H1 (cell line): ENCODE results near the gene SSPN. TPM values are rescaled to one million over a fixed set of nuclear protein-coding genes. Genes with fewer than 3 reads are reported as not detected.

Source experiments
- CTCF ChIA-PET: fragments of 300-600 bp; sonication (Branson Sonifier 250); formaldehyde crosslinking; loops from one replicate; lab custom pipeline; 2021; ENCODE audit not compliant: partially characterized antibody; lab: Charles Lee
- POLR2A ChIA-PET: fragments of 300-600 bp; sonication (Branson Sonifier 250); formaldehyde crosslinking; loops from one replicate; lab custom pipeline; 2021; ENCODE audit warnings: inconsistent platforms; ENCODE audit not compliant: partially characterized antibody; lab: Charles Lee
- DNase-seq, 2 experiments: peaks; one replicate each; pipeline versions ENCODE4 v3.0.0 to v3.0.0-alpha.2; 2010 to 2022; ENCODE audit warnings: low spot score in 2 of 2, low read depth in 1 of 2, mixed read lengths in 1 of 2
- FAIRE-seq: peaks from 2 replicates; lab custom pipeline; 2011; peaks lifted over from hg19 to GRCh38; lab: Jason Lieb, UNC
- H2AFZ ChIP-seq: 2 replicates; pipeline ENCODE4 v1.8.1; 2012; ENCODE audit warnings: low read length, inconsistent platforms
- H2AK5ac ChIP-seq: 2 replicates; pipeline ENCODE4 v1.6.1; 2013; ENCODE audit warnings: low read depth, low read length
- H2BK120ac ChIP-seq: replicated peaks from 2 replicates; pipeline ENCODE3; 2013; ENCODE audit warnings: low read depth, low read length, inconsistent platforms
- H2BK12ac ChIP-seq: 2 replicates; pipeline ENCODE4 v1.6.1; 2013; ENCODE audit warnings: low read depth, low read length
- H2BK15ac ChIP-seq: 2 replicates; pipeline ENCODE4 v1.6.1; 2013; ENCODE audit warnings: low read length
- H2BK20ac ChIP-seq: 2 replicates; pipeline ENCODE4 v1.6.1; 2013; ENCODE audit warnings: low read length
- H2BK5ac ChIP-seq: 2 replicates; pipeline ENCODE4 v1.6.1; 2013; ENCODE audit warnings: low read depth, low read length
- H3K14ac ChIP-seq: 2 replicates; pipeline ENCODE4 v1.6.1; 2013; ENCODE audit warnings: inconsistent platforms; ENCODE audit not compliant: insufficient read length
- H3K18ac ChIP-seq: 2 replicates; pipeline ENCODE4 v1.6.1; 2013; ENCODE audit warnings: low read length; ENCODE audit errors: extremely low read depth
- H3K23ac ChIP-seq: 2 replicates; pipeline ENCODE4 v1.6.1; 2013; ENCODE audit warnings: inconsistent platforms; ENCODE audit not compliant: insufficient read length
- H3K23me2 ChIP-seq: 2 replicates; pipeline ENCODE4 v1.6.1; 2013; ENCODE audit warnings: low read depth, low read length
- H3K27ac ChIP-seq: 2 replicates; pipeline ENCODE4 v1.6.1; 2011; ENCODE audit warnings: low read depth, low read length, inconsistent platforms
- H3K27me3 ChIP-seq, 4 experiments: replicated peaks in 1 of 4; 1 replicate in 1 of 4; 2 replicates in 3 of 4; pipeline versions ENCODE4 v1.6.1 to v1.8.1; 2011 to 2013; ENCODE audit warnings: low read length in 3 of 4, mild to moderate bottlenecking in 3 of 4, inconsistent platforms in 2 of 4, mixed read lengths in 2 of 4, moderate library complexity in 1 of 4; ENCODE audit not compliant: control insufficient read depth in 3 of 4, insufficient read depth in 3 of 4; ENCODE audit errors: extremely low read depth in 1 of 4
- H3K36me3 ChIP-seq, 4 experiments: 2 replicates each; pipeline versions ENCODE4 v1.6.1 to v1.8.1; 2011 to 2013; ENCODE audit warnings: mild to moderate bottlenecking in 4 of 4, low read length in 3 of 4, moderate library complexity in 2 of 4, control low read depth in 1 of 4, inconsistent platforms in 1 of 4; ENCODE audit not compliant: insufficient read depth in 4 of 4, control insufficient read depth in 2 of 4
- H3K4ac ChIP-seq: replicated peaks from 2 replicates; pipeline ENCODE3; 2013; ENCODE audit warnings: low read length, low read depth, mixed read lengths, inconsistent platforms; ENCODE audit not compliant: insufficient read length
- H3K4me1 ChIP-seq, 4 experiments: replicated peaks in 1 of 4; 1 replicate in 1 of 4; 2 replicates in 3 of 4; pipeline versions ENCODE4 v1.6.1 to v1.8.1; 2011 to 2013; ENCODE audit warnings: low read length in 3 of 4, inconsistent platforms in 2 of 4, mixed read lengths in 1 of 4; ENCODE audit not compliant: insufficient read depth in 4 of 4, control insufficient read depth in 3 of 4
- H3K4me2 ChIP-seq, 2 experiments: 2 replicates each; pipeline versions ENCODE4 v1.6.1 to v1.8.1; 2011 to 2013; ENCODE audit warnings: low read depth in 2 of 2, low read length in 2 of 2, control low read depth in 1 of 2, inconsistent platforms in 1 of 2, mild to moderate bottlenecking in 1 of 2; ENCODE audit not compliant: insufficient read depth in 1 of 2
- H3K4me3 ChIP-seq, 4 experiments: fragments of 200-600, 300-600 bp in 1 of 4; sonication (generic), shearing (Covaris generic), sonication (Bioruptor Twin) in 1 of 4; 2 replicates each; pipeline versions ENCODE4 v1.5.1 to v1.8.1; 2011 to 2016; ENCODE audit warnings: low read length in 4 of 4, low read depth in 3 of 4, control low read depth in 2 of 4, inconsistent platforms in 2 of 4, mild to moderate bottlenecking in 2 of 4, mixed read lengths in 1 of 4, moderate library complexity in 1 of 4; ENCODE audit not compliant: insufficient read depth in 2 of 4; ENCODE audit errors: extremely low read depth in 1 of 4
- H3K56ac ChIP-seq: replicated peaks from 2 replicates; pipeline ENCODE3; 2013; ENCODE audit warnings: low read depth, mild to moderate bottlenecking, mixed read lengths, low read length, inconsistent platforms; ENCODE audit not compliant: insufficient read length
- H3K79me1 ChIP-seq: 2 replicates; pipeline ENCODE4 v1.6.1; 2013; ENCODE audit warnings: low read depth, low read length, control low read depth
- H3K79me2 ChIP-seq, 2 experiments: 2 replicates each; pipeline versions ENCODE4 v1.6.1 to v1.8.1; 2012 to 2013; ENCODE audit warnings: low read length in 2 of 2, mild to moderate bottlenecking in 2 of 2, inconsistent platforms in 1 of 2; ENCODE audit not compliant: insufficient read depth in 2 of 2, control insufficient read depth in 1 of 2
- H3K9ac ChIP-seq, 4 experiments: replicated peaks in 1 of 4; 1 replicate in 1 of 4; 2 replicates in 3 of 4; pipeline versions ENCODE4 v1.6.1 to v1.8.1; 2011 to 2013; ENCODE audit warnings: low read depth in 3 of 4, low read length in 3 of 4, control low read depth in 2 of 4, mild to moderate bottlenecking in 2 of 4, moderate library complexity in 2 of 4, inconsistent platforms in 1 of 4; ENCODE audit errors: extremely low read depth in 1 of 4
- H3K9me3 ChIP-seq, 2 experiments: 2 replicates each; pipeline versions ENCODE4 v1.6.1 to v1.8.1; 2012 to 2013; ENCODE audit warnings: mild to moderate bottlenecking in 2 of 2, moderate library complexity in 2 of 2, control low read depth in 1 of 2, inconsistent platforms in 1 of 2, low read depth in 1 of 2, low read length in 1 of 2, mixed read lengths in 1 of 2; ENCODE audit not compliant: insufficient read depth in 2 of 2
- H4K20me1 ChIP-seq, 2 experiments: replicated peaks in 1 of 2; 2 replicates each; pipeline versions ENCODE3 to v1.8.1; 2011 to 2013; ENCODE audit warnings: inconsistent platforms in 2 of 2, low read length in 2 of 2, mild to moderate bottlenecking in 1 of 2; ENCODE audit not compliant: insufficient read depth in 2 of 2, control insufficient read depth in 1 of 2
- H4K5ac ChIP-seq: 2 replicates; pipeline ENCODE4 v1.6.1; 2013; ENCODE audit warnings: low read length, low read depth, mixed read lengths, inconsistent platforms; ENCODE audit not compliant: insufficient read length
- H4K8ac ChIP-seq: 2 replicates; pipeline ENCODE4 v1.8.0; 2013; ENCODE audit warnings: mild to moderate bottlenecking, moderate library complexity, low read length, inconsistent platforms; ENCODE audit not compliant: insufficient read depth; ENCODE audit errors: extremely low read depth
- H4K91ac ChIP-seq: replicated peaks from 2 replicates; pipeline ENCODE3; 2013; ENCODE audit warnings: low read length, mixed read lengths, inconsistent platforms; ENCODE audit not compliant: insufficient read length
- SIN3A ChIP-seq, 2 experiments: IDR thresholded peaks in 1 of 2; conservative IDR thresholded peaks in 1 of 2; 2 replicates each; pipeline ENCODE4 v1.6.1; 2011 to 2012; ENCODE audit warnings: low read length in 2 of 2, improper control_type of control experiment in 1 of 2, low read depth in 1 of 2, mild to moderate bottlenecking in 1 of 2
- WGBS, 2 experiments: shearing (Covaris generic) in 1 of 2; methylation state at CpG; one replicate each; pipeline versions ENCODE4 v1.1.6 to v1.1.7; 2013 to 2015; ENCODE audit warnings: low lambda C conversion rate in 2 of 2, mixed read lengths in 2 of 2, inconsistent platforms in 1 of 2, low coverage in 1 of 2, missing lambda C conversion rate in 1 of 2; ENCODE audit not compliant: insufficient replicate concordance in 2 of 2, insufficient coverage in 1 of 2, insufficient read length in 1 of 2; ENCODE audit errors: extremely low coverage in 1 of 2, missing lambda C conversion rate in 1 of 2; 5-methylcytosine and 5-hydroxymethylcytosine counted together
- polyA plus RNA-seq, 7 experiments: library from polyadenylated mRNA; depleted of rRNA in 3 of 7; stranded (reverse) in 5 of 7; unstranded in 2 of 7; fragments of >200 nt in 5 of 7; fragments of 200-250 nt in 2 of 7; gene quantifications; 1 replicate in 5 of 7; 2 replicates in 1 of 7; 4 replicates in 1 of 7; pipeline versions ENCODE4 v1.2.1 to v1.2.3, GENCODE V29; 2011 to 2013; ENCODE audit warnings: missing spikeins in 2 of 7, mixed read lengths in 2 of 7
- total RNA-seq: library from RNA; stranded (reverse); fragmentation: NEBNext Ultra II Directional; extraction: Animal tissue kit (Norgen Biotek cat#: 25700); gene quantifications from 2 replicates; pipeline ENCODE4 v1.2.1, GENCODE V29; 2021

The SSPN gene
- total and polyA plus RNA-seq, 2 of the 8 experiments (the other 6 are each of a cell fraction or from before 2014, with no cell fraction given): 0.86 to 1.8 TPM

DNA sequence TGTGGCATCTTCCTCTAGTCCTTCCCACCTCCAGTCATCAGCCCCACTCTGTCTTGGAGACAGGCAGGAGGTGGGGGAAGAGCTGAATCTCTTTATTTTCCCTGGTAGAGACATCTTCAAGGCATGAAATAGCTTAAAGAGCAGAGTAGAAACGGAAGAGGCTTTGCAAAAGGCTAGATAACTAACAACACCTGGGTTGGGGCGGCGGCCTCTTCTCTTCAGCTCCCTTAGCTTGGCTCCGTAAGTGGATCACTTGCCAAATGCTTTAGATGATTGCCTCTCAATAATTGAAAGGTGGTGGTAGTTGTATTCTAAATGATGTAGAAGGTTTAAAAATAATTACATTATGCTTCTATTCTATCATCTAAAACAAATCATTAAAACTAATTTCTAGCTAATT, 36.1 kb downstream of the SSPN start:
- TF ChIP-seq SIN3A (conservative IDR thresholded peaks at IDR 0.05 in 1 of 2, IDR thresholded peaks at IDR 0.05 in 1 of 2; ENCODE audit: low read depth in 1 of 2, low read length in 2 of 2): no peak
- no peak for FAIRE-seq
- H3K4me2 ChIP-seq: no peak overlapping the region

More for the DNA sequence above, 36.1 kb downstream of the SSPN start:
- WGBS, 2 experiments: 73% methylated on average over 4 of the region's 4 CpGs; no CpG with 5 or more reads in 1 of the 2 experiments
- no peak overlapping the region for H2BK12ac ChIP-seq
- H4K5ac ChIP-seq: no peak overlapping the region
- no peak overlapping the region for H2BK120ac ChIP-seq
- no peak overlapping the region for H3K14ac ChIP-seq
- H3K23ac ChIP-seq: no peak overlapping the region
- H4K91ac ChIP-seq: no peak overlapping the region
- POLR2A ChIA-PET: interaction anchor here (1.1 kb wide), 1 partner anchor 36 kb away, joined by 4 read pairs; the partner anchor contains the start of gene SSPN
- no peaks in the 10 kb centered on the region for H3K79me2 ChIP-seq
- H2BK20ac ChIP-seq: no peak overlapping the region
- no peak overlapping the region for H4K8ac ChIP-seq
- H3K4me1 ChIP-seq: no peaks in the 10 kb centered on the region; a peak in 3 of 7 replicates
- no peak overlapping the region for H3K18ac ChIP-seq
- H2AK5ac ChIP-seq: no peak overlapping the region
- H3K4ac ChIP-seq: no peak overlapping the region
- CTCF ChIA-PET: interaction anchor here (1.3 to 1.5 kb wide), 3 partner anchors 28 to 134 kb away, joined by 3 to 7 read pairs (median 3); no protein-coding TSS in a partner anchor
- H3K23me2 ChIP-seq: peaks cover 3% of the 10 kb centered on the region; the same call in 1 of the 2 replicates
- no peaks in the 10 kb centered on the region for H3K9me3 ChIP-seq
- H4K20me1 ChIP-seq: no peaks in the 10 kb centered on the region
- no peak overlapping the region for H3K4me3 ChIP-seq
- peaks cover 2 to 17% (median 11%) of the 10 kb centered on the region in 4 experiments for H3K27me3 ChIP-seq
- no peak overlapping the region for H3K27ac ChIP-seq
- H3K9ac ChIP-seq: no peak overlapping the region
- DNase-seq: no peak
- no peak overlapping the region for H3K56ac ChIP-seq
- H2BK5ac ChIP-seq: no peak overlapping the region
- no peaks in the 10 kb centered on the region for H3K36me3 ChIP-seq
- H2AFZ ChIP-seq: no peak overlapping the region
- no peak overlapping the region for H2BK15ac ChIP-seq
- H3K79me1 ChIP-seq: no peaks in the 10 kb centered on the region
